Activated CD8-positive, alpha-beta T cell treated with anti-CD3 and anti-CD28 coated beads for 36 hours (primary cell): Measurements from ENCODE around the gene LRP1. TPM values are rescaled to one million over a fixed set of nuclear protein-coding genes. Genes with fewer than 3 reads are reported as not detected.

Experiments used
- ATAC-seq: fragments of 200-7000 bp; cut with Tn5 transposase; one replicate; pipeline ENCODE4 v1.10.0; 2021; ENCODE audit warnings: mild to moderate bottlenecking, moderate library complexity
- CTCF ChIA-PET: fragments of 350-600 bp; sonication (Branson Sonifier 250); formaldehyde crosslinking; loops from one replicate; lab custom pipeline; 2021; ENCODE audit warnings: antibody characterized with exemption; lab: Charles Lee
- POLR2A ChIA-PET: fragments of 350-600 bp; sonication (Branson Sonifier 250); formaldehyde crosslinking; loops from one replicate; lab custom pipeline; 2021; ENCODE audit warnings: antibody characterized with exemption; lab: Charles Lee
- DNase-seq: peaks from one replicate; pipeline ENCODE4 v3.0.0-alpha.2; 2020
- H3K27ac Mint-ChIP-seq: one replicate; pipeline ENCODE4 v1.8.0; 2021; ENCODE audit warnings: mild to moderate bottlenecking, mixed read lengths
- H3K27me3 Mint-ChIP-seq: one replicate; pipeline ENCODE4 v1.8.0; 2021; ENCODE audit warnings: mixed read lengths
- H3K36me3 Mint-ChIP-seq: one replicate; pipeline ENCODE4 v1.8.0; 2021; ENCODE audit warnings: low read depth, mixed read lengths
- H3K4me1 Mint-ChIP-seq: one replicate; pipeline ENCODE4 v1.8.0; 2021; ENCODE audit warnings: low read depth, mixed read lengths
- H3K4me3 Mint-ChIP-seq: one replicate; pipeline ENCODE4 v1.8.0; 2021; ENCODE audit warnings: mild to moderate bottlenecking, moderate library complexity, mixed read lengths
- H3K9me3 Mint-ChIP-seq: one replicate; pipeline ENCODE4 v1.8.0; 2021; ENCODE audit warnings: mixed read lengths
- intact Hi-C: fragments of 100-400 bp; cut with micrococcal nuclease; formaldehyde crosslinking; loops from one replicate; pipeline ENCODE4 v1.10.0; 2022
- total RNA-seq, 2 experiments: library from RNA; stranded (reverse); gene quantifications; one replicate each; pipeline ENCODE4 v1.2.3, GENCODE V29; 2021
- TF ChIP-seq, protein P1 (sequence below): fragments of 200-600 bp; IDR thresholded peaks from one replicate; pipeline ENCODE4 v1.8.0; 2022; ENCODE audit warnings: antibody characterized with exemption, mild to moderate bottlenecking

Gene LRP1
- total RNA-seq, 2 experiments from 2014 or later, result 1.5 to 1.9 TPM

DNA sequence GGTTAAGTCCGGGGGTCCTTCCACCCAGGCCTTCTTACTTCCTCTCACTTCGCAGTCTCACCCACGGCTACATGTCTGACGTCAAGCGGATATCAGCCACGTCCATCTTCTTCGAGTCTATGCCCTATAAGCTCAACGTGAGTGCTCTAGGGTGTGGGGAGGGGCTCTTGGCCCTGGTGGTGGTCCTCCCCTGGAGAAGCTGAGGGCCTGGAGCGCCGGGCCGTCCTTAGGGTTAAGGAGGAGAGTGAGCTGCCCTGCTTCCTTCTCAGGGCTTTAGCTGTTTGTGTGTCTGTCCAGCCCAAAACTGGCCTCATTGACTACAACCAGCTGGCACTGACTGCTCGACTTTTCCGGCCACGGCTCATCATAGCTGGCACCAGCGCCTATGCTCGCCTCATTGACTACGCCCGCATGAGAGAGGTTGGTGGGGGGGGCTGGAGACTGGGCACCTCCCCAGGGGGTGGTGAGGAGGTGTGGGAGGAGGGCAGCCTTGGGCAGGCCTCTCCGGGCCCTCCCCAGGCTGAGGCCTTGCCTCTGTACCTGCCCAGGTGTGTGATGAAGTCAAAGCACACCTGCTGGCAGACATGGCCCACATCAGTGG lies 104.0 kb downstream of the LRP1 start:
- ATAC-seq (no peak), DNase-seq (no peak)
- TF ChIP-seq, protein P1, sequence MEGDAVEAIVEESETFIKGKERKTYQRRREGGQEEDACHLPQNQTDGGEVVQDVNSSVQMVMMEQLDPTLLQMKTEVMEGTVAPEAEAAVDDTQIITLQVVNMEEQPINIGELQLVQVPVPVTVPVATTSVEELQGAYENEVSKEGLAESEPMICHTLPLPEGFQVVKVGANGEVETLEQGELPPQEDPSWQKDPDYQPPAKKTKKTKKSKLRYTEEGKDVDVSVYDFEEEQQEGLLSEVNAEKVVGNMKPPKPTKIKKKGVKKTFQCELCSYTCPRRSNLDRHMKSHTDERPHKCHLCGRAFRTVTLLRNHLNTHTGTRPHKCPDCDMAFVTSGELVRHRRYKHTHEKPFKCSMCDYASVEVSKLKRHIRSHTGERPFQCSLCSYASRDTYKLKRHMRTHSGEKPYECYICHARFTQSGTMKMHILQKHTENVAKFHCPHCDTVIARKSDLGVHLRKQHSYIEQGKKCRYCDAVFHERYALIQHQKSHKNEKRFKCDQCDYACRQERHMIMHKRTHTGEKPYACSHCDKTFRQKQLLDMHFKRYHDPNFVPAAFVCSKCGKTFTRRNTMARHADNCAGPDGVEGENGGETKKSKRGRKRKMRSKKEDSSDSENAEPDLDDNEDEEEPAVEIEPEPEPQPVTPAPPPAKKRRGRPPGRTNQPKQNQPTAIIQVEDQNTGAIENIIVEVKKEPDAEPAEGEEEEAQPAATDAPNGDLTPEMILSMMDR, result no peak
- CTCF ChIA-PET, result interaction anchor here (12.6 to 13.6 kb wide), 2 partner anchors 9 to 16 kb away, joined by 215 to 431 read pairs; partner anchors contain the start of gene NXPH4
- H3K36me3 Mint-ChIP-seq, result peaks cover 59% of the 10 kb centered on the region
- H3K4me3 Mint-ChIP-seq, result no peak overlapping the region
- H3K27me3 Mint-ChIP-seq, result peaks cover 9% of the 10 kb centered on the region
- peaks cover 60% of the 10 kb centered on the region for H3K4me1 Mint-ChIP-seq
- POLR2A ChIA-PET, result interaction anchor here (0.9 to 12.9 kb wide), 4 partner anchors 5 to 18 kb away, joined by 3 to 238 read pairs (median 124); partner anchors contain the start of genes NXPH4 and SHMT2
- no peaks in the 10 kb centered on the region for H3K9me3 Mint-ChIP-seq
- no peak overlapping the region for H3K27ac Mint-ChIP-seq
- intact Hi-C loops, result no loop called here

DNA sequence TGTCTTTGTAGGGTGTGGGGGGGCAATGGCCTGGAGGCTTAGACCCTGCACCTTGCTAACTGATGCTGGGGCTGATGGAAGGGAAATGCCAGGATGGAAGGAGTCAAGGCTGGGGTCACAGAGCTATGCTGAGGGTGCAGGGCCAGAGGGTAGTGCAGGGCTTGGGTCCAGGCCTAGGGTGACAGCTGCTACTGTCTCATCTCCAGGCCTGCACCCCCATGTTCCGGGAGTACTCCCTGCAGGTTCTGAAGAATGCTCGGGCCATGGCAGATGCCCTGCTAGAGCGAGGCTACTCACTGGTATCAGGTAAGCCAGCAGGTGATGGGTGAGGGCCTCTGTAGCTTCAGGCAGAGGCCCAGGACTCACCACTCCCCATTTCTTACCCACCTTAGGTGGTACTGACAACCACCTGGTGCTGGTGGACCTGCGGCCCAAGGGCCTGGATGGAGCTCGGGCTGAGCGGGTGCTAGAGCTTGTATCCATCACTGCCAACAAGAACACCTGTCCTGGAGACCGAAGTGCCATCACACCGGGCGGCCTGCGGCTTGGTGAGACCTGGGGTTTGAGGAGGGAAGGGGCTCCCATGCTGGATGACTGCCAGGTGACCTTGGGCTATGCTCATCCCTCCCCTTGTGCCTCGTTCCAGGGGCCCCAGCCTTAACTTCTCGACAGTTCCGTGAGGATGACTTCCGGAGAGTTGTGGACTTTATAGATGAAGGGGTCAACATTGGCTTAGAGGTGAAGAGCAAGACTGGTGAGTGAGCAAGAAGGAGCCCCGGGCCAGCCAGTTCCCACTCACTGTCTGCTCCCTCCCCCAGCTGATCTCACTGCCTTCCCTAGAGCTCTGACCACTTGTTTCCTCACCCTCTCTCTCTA lies 105.3 kb downstream of the LRP1 start:
- no peak overlapping the region for H3K27ac Mint-ChIP-seq
- ChIA-PET POLR2A (interaction anchor here (2.5 to 12.9 kb wide), 3 partner anchors 4 to 18 kb away, joined by 10 to 238 read pairs (median 238); partner anchors contain the start of genes NXPH4 and SHMT2), CTCF (interaction anchor here (0.6 to 13.6 kb wide), 3 partner anchors 7 to 22 kb away, joined by 3 to 431 read pairs (median 215); partner anchors contain the start of gene NXPH4)

DNA sequence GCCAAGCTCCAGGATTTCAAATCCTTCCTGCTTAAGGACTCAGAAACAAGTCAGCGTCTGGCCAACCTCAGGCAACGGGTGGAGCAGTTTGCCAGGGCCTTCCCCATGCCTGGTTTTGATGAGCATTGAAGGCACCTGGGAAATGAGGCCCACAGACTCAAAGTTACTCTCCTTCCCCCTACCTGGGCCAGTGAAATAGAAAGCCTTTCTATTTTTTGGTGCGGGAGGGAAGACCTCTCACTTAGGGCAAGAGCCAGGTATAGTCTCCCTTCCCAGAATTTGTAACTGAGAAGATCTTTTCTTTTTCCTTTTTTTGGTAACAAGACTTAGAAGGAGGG lies 105.9 kb downstream of the LRP1 start:
- intact Hi-C loops, result no loop called here

More for the DNA sequence above, 105.3 kb downstream of the LRP1 start:
- Mint-ChIP-seq H3K27me3 (peaks cover 13% of the 10 kb centered on the region), H3K4me1 (peaks cover 61% of the 10 kb centered on the region), H3K36me3 (peaks cover 59% of the 10 kb centered on the region), H3K9me3 (no peaks in the 10 kb centered on the region), H3K4me3 (no peak overlapping the region)
- intact Hi-C loops, result no loop called here
- ATAC-seq, result no peak
- no peak for DNase-seq
- TF ChIP-seq, protein P1, result no peak

DNA sequence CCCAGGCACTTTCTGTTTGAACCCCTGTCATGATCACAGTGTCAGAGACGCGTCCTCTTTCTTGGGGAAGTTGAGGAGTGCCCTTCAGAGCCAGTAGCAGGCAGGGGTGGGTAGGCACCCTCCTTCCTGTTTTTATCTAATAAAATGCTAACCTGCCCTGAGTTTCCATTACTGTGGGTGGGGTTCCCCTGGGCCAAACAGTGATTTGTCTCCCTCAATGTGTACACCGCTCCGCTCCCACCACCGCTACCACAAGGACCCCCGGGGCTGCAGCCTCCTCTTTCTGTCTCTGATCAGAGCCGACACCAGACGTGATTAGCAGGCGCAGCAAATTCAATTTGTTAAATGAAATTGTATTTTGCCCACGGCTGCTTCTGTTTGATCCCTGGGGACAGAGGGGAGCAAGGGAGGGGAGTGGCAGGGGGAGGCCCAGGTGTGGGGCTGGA lies 106.3 kb downstream of the LRP1 start:
- ChIA-PET POLR2A (interaction anchor here (10.7 to 12.9 kb wide), 2 partner anchors 8 to 18 kb away, joined by 99 to 238 read pairs; partner anchors contain the start of genes NXPH4 and SHMT2), CTCF (interaction anchor here (12.6 to 13.6 kb wide), 2 partner anchors 6 to 18 kb away, joined by 215 to 431 read pairs; partner anchors contain the start of gene NXPH4)
- Mint-ChIP-seq H3K4me1 (peaks cover 59% of the 10 kb centered on the region), H3K9me3 (no peaks in the 10 kb centered on the region), H3K27me3 (peaks cover 17% of the 10 kb centered on the region), H3K4me3 (no peak overlapping the region), H3K36me3 (peaks cover 58% of the 10 kb centered on the region), H3K27ac (no peak overlapping the region)
- TF ChIP-seq, protein P1, result no peak
- no peak for ATAC-seq
- no peak for DNase-seq
- intact Hi-C loops, result no loop called here

More for the DNA sequence above, 105.9 kb downstream of the LRP1 start:
- no peak for DNase-seq
- H3K4me3 Mint-ChIP-seq, result no peak overlapping the region
- H3K4me1 Mint-ChIP-seq, result peaks cover 59% of the 10 kb centered on the region
- peaks cover 59% of the 10 kb centered on the region for H3K36me3 Mint-ChIP-seq
- no peak for ATAC-seq
- POLR2A ChIA-PET, result interaction anchor here (12.9 kb wide), 1 partner anchor 7 kb away, joined by 238 read pairs; the partner anchor contains the start of gene SHMT2
- H3K9me3 Mint-ChIP-seq, result no peaks in the 10 kb centered on the region
- CTCF ChIA-PET, result interaction anchor here (12.6 to 13.6 kb wide), 2 partner anchors 7 to 18 kb away, joined by 215 to 431 read pairs; partner anchors contain the start of gene NXPH4
- no peak overlapping the region for H3K27ac Mint-ChIP-seq
- TF ChIP-seq, protein P1, result no peak
- H3K27me3 Mint-ChIP-seq, result peaks cover 17% of the 10 kb centered on the region
